ENCODE results near the gene NFATC1. TPM values are rescaled to one million over a fixed set of nuclear protein-coding genes. Genes with fewer than 3 reads are reported as not detected.

The NFATC1 gene
- total RNA-seq, 1 experiment from 2014 or later: 3.4 TPM

DNA sequence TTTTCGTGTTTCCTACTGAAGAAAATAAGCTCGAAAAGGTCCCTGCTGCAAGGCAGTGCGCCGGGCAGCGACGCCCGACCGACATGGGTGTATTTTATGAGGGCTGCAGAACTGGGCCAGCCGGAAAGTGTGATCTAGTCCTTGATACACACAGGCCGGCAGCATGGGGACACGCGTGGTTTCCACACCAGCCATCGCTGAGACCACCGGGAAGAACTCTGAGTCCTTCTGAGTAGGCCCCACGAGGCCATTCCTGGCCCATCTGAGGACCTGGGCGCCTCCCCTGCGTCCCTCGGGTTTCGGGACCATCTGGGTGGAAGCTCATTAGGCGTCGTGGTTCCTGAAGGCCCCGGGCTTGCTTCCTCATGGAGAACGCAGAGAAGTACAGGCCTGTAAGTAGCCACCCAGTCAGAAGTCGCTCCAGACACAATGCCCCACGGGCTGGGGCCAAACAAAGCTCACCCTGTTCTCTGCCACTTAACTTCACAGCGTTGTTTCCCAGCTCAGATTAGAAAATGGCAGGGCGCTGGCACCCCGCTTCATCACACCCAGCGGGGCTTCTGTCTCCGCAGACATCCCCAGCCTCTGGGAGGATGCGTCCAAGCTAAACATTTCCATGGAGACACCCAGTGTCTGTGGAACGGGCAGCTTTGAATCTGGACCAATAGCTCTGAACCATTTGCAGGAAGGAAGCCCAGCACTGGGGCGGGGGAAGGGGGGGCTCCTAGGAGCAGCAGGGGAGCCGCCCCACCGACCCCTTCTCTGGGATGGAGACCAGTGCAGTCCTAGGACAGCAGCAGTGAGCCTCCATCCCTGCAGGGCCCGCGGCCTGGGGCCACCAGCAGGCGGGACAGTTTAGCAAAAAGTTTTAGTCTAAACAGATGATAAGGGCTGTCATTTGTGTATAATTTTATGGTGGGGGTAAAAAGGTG is 2.4 kb downstream of the NFATC1 start:
- Histone ChIP-seq H3K9me3 (replicated peaks) (0 out of 2 replicates have a peak, but pooled peaks cover 2% of the 10 kb centered on the region), H3K27me3 (replicated peaks) (no peaks in the 10 kb centered on the region; the same call in 1 of the 2 replicates), H3K27ac (no peak overlapping the region), H3K4me3 (no peak overlapping the region), H3K36me3 (no peaks in the 10 kb centered on the region), H3K4me1 (replicated peaks) (peaks cover 31% of the 10 kb centered on the region)
- no peak for DNase-seq (ENCODE audit: low read depth in 1 of 2, low spot score in 2 of 2)

DNA sequence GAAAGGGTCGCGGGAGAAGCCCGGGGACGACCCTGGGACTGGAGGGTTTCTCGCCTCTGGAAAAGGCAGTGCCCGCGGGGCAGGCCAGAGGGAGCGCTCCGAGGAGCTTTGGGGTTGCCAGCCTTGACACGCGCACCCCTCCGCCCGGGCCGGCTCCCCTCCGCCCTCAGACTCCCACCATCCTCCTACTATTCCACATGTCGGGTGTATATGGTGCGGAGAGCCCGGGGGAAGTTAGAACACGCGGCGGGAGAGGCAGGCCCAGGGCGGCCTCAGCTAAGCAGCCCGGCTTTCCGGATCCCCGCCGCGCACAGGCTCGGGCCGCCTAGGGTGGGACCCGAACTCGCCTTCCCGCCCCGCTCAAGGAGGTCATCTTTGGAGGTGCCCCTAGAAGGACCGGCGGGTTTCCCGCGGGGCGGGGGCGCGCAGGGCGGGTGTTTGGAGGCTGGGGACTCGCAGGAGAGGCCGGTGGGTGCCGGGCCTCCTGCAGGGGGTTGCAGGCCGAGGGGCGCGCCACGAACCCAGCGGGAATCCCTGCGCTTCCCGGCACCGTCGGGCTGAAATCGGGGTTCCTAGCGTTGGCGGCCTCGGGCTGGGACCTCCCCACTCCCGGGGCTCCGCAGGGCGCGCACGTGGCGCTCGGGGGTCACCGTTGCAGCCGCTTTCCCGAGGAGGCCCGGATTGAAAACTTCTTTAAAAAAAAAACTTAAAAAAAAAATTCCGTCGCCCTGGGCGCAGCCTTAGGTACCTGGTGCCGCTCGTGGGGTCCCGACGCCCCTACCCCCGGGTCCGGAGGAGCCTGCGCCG is 3.7 kb downstream of the NFATC1 start:
- no peak for DNase-seq (ENCODE audit: low read depth in 1 of 2, low spot score in 2 of 2)
- Histone ChIP-seq H3K27me3 (replicated peaks) (no peaks in the 10 kb centered on the region), H3K36me3 (no peaks in the 10 kb centered on the region), H3K4me1 (replicated peaks) (peaks cover 18% of the 10 kb centered on the region), H3K27ac (no peak overlapping the region), H3K4me3 (peak overlapping the region; percentile 52), H3K9me3 (replicated peaks) (0 out of 2 replicates have a peak, but pooled peaks cover 2% of the 10 kb centered on the region)

DNA sequence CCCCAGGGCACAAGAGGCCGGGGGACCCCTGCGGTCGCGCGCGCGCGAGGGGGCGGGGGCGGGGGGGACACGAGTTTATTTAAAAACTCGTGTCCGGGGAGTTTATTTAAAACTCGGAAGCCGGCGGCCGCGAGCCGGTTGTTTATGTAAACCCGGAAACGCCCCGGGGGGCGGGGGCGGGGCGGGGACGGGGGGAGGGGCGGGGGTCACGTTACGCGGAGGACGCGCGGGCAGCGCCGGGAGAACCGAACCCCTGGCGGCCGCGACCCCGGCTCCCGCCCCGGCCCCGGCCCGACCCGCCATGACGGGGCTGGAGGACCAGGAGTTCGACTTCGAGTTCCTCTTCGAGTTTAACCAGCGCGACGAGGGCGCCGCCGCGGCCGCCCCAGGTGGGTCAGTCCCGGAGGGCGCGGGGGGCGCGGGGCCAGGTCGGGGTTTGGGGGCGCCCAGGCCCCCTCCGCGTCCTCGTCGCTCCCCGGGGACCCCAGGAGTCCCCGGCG is 4.4 kb downstream of the NFATC1 start:
- Histone ChIP-seq H3K9me3 (replicated peaks) (0 out of 2 replicates have a peak, but pooled peaks cover 2% of the 10 kb centered on the region), H3K27ac (no peak overlapping the region), H3K27me3 (replicated peaks) (no peaks in the 10 kb centered on the region), H3K36me3 (no peaks in the 10 kb centered on the region), H3K4me3 (peak overlapping the region; percentile 52), H3K4me1 (replicated peaks) (peaks cover 12% of the 10 kb centered on the region)
- DNase-seq (ENCODE audit: low read depth in 1 of 2, low spot score in 2 of 2): no peak

DNA sequence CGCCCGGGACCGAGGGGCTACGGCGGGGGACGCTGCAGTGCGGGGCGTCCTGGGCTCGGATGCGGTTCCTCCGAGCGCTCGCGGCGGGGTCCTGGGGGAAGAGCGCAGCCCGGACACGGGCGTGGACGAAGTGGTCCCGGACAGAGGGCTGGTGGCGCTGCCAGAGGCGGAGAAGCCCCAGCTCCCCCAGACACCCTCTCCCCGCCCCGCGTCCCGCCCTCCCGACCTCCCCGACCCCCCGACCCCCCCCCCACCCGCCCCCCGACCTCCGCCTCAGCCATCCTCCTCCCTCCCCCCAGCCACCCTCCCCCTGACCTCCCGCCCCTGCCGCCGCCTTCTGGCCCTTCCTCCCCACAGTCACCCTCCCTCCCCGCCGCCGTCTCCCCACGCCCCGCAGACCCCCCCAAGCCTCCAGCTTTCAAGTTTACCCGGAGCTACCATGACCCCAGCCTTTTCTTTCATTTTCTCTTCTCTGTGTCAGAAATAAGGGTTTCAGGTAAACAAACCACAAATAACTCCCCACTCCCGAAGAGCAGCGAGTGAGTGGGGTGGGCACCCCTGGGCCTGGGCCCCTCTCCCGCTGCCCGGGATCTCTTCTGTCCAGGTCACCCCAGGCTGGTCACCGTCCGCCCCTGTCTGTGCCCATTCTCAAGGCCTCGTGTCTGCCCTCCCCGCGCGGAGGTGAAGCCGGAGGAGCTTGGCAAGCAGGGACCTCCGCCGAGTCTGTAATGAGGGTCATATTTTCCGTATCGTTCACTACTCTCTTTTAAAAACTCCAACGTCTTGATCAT is 5.1 kb downstream of the NFATC1 start:
- Histone ChIP-seq H3K27ac (no peak overlapping the region), H3K36me3 (no peaks in the 10 kb centered on the region), H3K4me3 (peak overlapping the region; percentile 52), H3K4me1 (replicated peaks) (peaks cover 12% of the 10 kb centered on the region), H3K9me3 (replicated peaks) (0 out of 2 replicates have a peak, but pooled peaks cover 2% of the 10 kb centered on the region), H3K27me3 (replicated peaks) (no peaks in the 10 kb centered on the region)
- no peak for DNase-seq (ENCODE audit: low read depth in 1 of 2, low spot score in 2 of 2)

DNA sequence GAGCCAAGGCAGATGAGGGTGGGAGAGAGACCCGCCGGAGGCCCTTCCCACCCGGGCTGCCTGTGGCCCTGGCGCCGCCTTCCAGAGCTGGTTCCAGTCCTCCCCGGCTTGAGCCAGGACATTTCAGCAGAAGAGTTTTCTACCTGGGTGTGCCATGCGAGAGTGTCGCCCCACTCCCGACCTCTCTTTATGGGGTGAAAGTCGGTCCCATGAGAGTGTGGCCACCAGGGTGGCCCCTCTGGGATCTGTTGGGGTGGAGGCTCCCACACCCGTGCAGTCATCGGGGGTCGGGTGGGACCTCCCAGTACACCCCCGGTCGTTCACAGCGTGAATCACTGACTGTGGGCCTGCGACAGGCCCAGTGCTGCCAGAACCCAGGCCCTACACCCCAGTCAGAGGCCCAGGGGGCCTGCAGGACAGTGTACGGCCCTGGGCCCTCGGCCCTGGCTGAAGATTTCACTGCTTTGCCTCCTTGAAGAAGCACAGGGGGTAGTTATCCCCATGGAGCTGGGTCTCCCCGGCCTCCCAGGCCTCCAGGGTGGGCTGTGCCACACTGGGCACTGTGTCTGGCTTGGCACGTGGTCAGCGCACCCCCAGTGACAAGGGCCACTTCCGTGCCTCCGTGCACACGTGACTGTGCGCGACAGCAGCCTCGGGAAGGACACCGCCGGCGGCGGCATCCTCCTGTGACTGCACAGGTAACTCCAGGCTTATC is 5.9 kb downstream of the NFATC1 start:
- Histone ChIP-seq H3K4me3 (no peak overlapping the region), H3K4me1 (replicated peaks) (peaks cover 6% of the 10 kb centered on the region), H3K27me3 (replicated peaks) (no peaks in the 10 kb centered on the region), H3K9me3 (replicated peaks) (no peaks in the 10 kb centered on the region), H3K36me3 (no peaks in the 10 kb centered on the region), H3K27ac (no peak overlapping the region)
- DNase-seq (ENCODE audit: low read depth in 1 of 2, low spot score in 2 of 2): no peak

DNA sequence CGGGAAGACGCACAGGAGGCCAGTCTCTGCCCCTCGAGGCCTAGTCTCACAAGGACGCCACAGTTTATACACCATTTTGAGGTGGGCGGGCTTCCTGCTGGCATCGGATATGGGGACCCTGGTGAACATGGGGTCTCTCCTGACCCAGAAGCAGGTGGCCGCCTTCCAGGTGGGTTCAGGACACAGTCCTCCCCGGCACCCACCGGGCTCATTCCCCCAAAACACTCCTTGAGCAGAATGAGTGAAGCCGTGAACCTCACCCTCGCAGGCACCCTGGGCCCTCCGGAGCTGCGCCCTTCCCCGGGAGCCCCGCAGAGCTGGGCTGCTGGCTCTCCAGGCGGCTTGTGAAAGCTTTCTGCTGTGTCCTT is 6.5 kb downstream of the NFATC1 start:
- no peak overlapping the region for H3K27ac ChIP-seq
- no peaks in the 10 kb centered on the region for H3K9me3 ChIP-seq (replicated peaks)
- peaks cover 5% of the 10 kb centered on the region for H3K4me1 ChIP-seq (replicated peaks)
- H3K27me3 ChIP-seq (replicated peaks): no peaks in the 10 kb centered on the region
- no peak for DNase-seq (ENCODE audit: low read depth in 1 of 2, low spot score in 2 of 2)
- no peak overlapping the region for H3K4me3 ChIP-seq
- H3K36me3 ChIP-seq: no peaks in the 10 kb centered on the region

DNA sequence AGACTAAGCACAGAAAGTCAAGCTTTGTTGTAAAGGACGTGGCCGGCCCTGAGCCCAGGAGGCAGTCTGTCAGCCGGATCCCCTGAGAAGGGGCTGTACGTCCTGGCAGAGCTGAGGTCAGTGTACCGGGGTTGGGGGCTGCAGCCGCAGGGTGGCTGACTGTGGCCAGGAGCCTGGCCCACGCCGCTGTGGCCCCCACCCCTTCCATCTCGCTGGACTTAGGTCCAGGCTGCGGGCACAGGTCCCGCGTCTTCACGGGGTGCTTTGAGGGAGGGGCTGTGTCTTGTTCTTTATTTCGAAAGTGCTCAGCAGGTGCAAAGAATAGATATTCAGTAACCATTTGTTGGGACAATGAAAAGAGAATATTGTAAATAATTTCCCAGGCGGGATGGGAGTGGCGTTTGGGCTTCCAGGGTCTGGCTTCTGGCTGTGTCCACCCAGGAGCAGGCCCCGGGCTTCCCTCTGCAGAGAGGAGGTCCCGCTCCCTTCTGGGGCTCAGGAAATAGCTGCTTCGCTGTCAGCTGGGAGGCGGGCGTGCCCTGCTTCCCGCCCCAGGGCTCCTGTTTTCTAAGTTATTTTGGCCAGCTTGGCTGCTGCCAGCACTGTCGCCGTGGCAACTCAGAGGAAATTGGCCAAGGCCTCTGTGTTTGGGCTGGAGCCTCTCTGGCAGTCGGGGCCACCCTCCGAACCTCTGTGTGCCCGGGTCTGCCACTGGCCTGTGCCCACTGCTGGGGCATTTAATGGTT is 7.4 kb downstream of the NFATC1 start:
- no peak overlapping the region for H3K4me3 ChIP-seq
- no peaks in the 10 kb centered on the region for H3K27me3 ChIP-seq (replicated peaks)
- no peaks in the 10 kb centered on the region for H3K9me3 ChIP-seq (replicated peaks)
- peaks cover 5% of the 10 kb centered on the region for H3K4me1 ChIP-seq (replicated peaks)
- no peak overlapping the region for H3K27ac ChIP-seq
- DNase-seq (ENCODE audit: low read depth in 1 of 2, low spot score in 2 of 2): no peak
- H3K36me3 ChIP-seq: no peaks in the 10 kb centered on the region

DNA sequence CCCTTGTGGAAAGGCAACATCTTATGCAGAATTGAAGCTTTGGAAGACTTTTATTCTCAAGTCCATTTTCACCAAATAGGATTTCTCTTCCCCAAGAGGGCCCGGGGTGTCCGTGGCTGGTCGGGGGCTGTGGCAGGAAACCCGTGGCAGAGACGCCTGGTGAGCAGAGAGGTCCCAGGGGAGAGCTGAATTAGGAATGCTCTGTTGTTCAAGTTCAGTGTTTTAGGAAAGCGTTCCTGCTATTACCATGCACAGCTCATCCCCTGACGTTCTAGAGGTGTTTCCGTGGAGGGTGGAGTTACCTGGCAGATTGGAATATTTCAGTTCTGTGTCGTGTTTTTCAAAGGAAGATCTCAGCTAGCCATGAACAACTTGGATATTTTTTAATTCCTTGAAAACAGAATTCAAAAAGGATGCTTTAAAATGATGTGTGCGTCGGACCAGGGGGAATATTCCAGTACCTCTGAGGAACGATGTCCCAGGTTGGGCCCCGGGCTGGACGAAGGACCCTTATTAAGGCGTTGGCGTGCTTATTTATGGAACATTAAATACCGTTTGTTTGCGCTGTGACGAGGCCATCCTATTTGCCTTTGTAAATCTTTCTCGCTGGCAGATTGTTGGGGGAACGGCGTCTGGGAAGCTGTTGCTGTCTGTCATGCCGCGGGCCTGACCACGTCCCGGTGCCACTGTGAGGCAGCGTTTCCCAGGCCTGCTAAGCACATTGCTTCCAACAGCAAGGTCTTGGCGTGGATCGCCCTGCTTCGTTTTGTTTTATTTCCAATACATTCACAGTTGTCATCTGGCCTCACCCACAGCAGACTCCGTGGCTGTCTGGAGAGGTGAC is 8.2 kb downstream of the NFATC1 start:
- no peak for DNase-seq (ENCODE audit: low read depth in 1 of 2, low spot score in 2 of 2)
- H3K27ac ChIP-seq: no peak overlapping the region
- no peaks in the 10 kb centered on the region for H3K9me3 ChIP-seq (replicated peaks)
- H3K4me1 ChIP-seq (replicated peaks): peaks cover 5% of the 10 kb centered on the region
- H3K36me3 ChIP-seq: no peaks in the 10 kb centered on the region
- H3K4me3 ChIP-seq: no peak overlapping the region
- H3K27me3 ChIP-seq (replicated peaks): no peaks in the 10 kb centered on the region

DNA sequence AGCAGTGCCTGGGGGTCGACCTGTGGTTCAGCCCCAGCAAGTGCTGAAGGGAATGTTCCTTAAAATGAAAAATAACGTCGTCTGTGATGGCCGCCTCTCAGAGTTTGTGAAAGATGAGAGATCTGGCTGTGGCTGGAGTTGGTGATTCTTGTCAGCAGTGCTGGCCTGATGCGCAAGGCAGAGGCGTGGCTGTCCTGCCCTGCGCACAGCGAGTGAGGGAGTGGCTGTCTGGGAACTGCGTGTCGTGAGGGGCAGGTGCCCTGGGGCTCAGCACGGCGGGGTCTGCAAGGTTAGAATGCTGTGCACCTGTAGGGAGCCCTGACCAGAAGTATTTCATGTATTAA is 8.8 kb downstream of the NFATC1 start:
- Histone ChIP-seq H3K27me3 (replicated peaks) (no peaks in the 10 kb centered on the region), H3K4me3 (no peak overlapping the region), H3K9me3 (replicated peaks) (no peaks in the 10 kb centered on the region), H3K36me3 (no peaks in the 10 kb centered on the region), H3K4me1 (replicated peaks) (peaks cover 3% of the 10 kb centered on the region), H3K27ac (no peak overlapping the region)
- DNase-seq (ENCODE audit: low read depth in 1 of 2, low spot score in 2 of 2): no peak

DNA sequence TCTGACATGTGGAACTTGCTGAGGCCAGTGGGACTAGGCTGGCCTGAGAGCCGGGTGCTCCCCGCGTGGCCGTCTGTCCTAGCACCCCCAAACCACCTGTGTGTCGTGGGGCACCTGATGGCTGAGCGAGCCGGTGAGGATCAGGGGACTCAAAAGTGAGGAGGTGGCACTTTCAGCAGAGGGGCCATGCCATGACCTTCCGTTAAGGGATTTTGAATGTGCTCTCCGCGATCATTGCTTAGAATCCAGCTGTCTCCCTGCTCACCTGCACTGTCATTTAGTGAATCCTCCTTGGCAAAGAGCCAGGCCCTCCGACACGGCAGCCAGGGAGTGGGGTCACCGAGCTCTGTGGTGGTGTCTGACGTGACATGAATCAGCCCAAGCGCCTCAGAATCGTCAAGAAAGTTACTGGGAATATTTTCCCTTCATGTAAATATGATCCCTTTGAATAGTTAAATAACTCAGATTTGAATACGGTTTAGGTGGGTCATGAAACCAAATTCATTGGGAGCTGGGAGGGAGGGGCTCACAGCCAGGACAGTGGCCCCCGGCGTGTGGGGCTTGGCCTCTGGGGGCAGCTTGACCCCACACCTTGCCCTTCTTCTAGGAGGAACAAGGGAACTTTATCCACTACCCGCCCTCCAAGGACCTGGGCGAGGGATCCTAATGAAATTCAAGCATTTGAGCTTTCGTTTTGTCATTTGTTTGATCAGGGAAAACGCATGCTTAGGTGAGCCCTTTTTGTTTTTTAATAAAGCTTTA is 9.5 kb downstream of the NFATC1 start:
- no peak for DNase-seq (ENCODE audit: low read depth in 1 of 2, low spot score in 2 of 2)
- H3K9me3 ChIP-seq (replicated peaks): no peaks in the 10 kb centered on the region
- no peaks in the 10 kb centered on the region for H3K36me3 ChIP-seq
- H3K27me3 ChIP-seq (replicated peaks): no peaks in the 10 kb centered on the region
- no peaks in the 10 kb centered on the region for H3K4me1 ChIP-seq (replicated peaks)
- no peak overlapping the region for H3K27ac ChIP-seq
- no peak overlapping the region for H3K4me3 ChIP-seq

DNA sequence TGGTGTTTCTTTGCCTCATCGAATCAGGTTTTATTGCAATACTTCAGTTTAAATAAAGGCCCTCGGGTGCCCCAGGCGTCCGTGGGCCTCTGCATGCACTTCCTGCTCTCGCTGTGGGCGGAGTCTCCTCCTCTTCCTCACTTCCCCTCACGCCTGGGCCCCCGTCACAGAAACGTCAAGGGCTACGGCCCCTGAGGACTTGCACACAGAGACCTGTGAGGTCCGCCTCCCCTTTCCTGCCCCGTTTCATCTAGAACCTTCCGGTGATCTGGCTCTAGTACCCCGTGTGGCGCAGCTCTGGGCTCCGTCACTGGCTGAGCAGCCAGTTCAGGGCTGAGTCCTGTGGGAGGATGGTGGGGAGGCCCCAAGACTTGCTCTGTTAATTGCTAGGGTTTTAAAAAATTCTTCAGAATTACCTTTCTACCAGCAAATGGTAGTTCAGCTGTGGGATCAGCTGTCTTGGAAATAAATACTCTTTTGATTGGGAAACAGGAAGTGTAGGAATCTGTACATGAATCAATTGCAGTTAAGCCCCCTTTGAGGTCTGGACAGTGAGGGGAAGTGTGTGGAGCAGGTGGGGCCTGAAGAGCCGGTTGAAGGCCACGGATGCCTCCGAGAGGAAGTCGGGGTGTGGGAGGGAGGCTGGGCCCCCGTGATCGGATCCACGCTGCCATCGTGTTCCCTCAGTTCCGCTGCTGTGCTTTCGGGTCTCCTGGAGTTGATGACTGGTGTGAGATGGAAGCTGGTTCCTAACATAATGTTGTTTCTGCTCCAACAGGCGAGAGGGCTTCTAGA is 10.2 kb downstream of the NFATC1 start:
- H3K9me3 ChIP-seq (replicated peaks): no peaks in the 10 kb centered on the region
- no peak overlapping the region for H3K4me3 ChIP-seq
- no peak overlapping the region for H3K27ac ChIP-seq
- no peaks in the 10 kb centered on the region for H3K27me3 ChIP-seq (replicated peaks)
- no peak for DNase-seq (ENCODE audit: low read depth in 1 of 2, low spot score in 2 of 2)
- H3K36me3 ChIP-seq: 0 out of 2 replicates have a peak, but pooled peaks cover 1% of the 10 kb centered on the region
- H3K4me1 ChIP-seq (replicated peaks): no peaks in the 10 kb centered on the region
